Endothelial cell of umbilical vein (primary cell): ENCODE data around the gene NDUFAB1.

Experiments
- FOS ChIP-seq: IDR thresholded peaks from 2 replicates; pipeline ENCODE4 v1.6.1; 2011; ENCODE audit warnings: mild to moderate bottlenecking, low read length, moderate library complexity, borderline replicate concordance; ENCODE audit not compliant: insufficient read depth
- POLR2A ChIP-seq: IDR thresholded peaks from 2 replicates; pipeline ENCODE4 v1.6.1; 2012; ENCODE audit warnings: low read depth, mild to moderate bottlenecking, control low read depth, low read length
- POLR2AphosphoS5 ChIP-seq: IDR thresholded peaks from 2 replicates; pipeline ENCODE4 v1.6.1; 2012; ENCODE audit warnings: low read depth, mild to moderate bottlenecking, control low read depth, low read length, moderate library complexity; ENCODE audit not compliant: insufficient read depth
- TF ChIP-seq, protein P1 (sequence below), 2 donors: IDR thresholded peaks; 1 replicate in 1 of 2; 2 replicates in 1 of 2; pipeline ENCODE4 v1.5.1; 2011; ENCODE audit warnings: low read length in 2 of 2, mild to moderate bottlenecking in 2 of 2, moderate library complexity in 2 of 2, control low read depth in 1 of 2, inconsistent platforms in 1 of 2, low read depth in 1 of 2; ENCODE audit not compliant: insufficient read depth in 1 of 2; ENCODE audit errors: extremely low read depth in 1 of 2
- TF ChIP-seq, protein P2 (sequence below): IDR thresholded peaks from 2 replicates; pipeline ENCODE4 v1.6.1; 2011; ENCODE audit not compliant: insufficient read depth, insufficient read length

DNA sequence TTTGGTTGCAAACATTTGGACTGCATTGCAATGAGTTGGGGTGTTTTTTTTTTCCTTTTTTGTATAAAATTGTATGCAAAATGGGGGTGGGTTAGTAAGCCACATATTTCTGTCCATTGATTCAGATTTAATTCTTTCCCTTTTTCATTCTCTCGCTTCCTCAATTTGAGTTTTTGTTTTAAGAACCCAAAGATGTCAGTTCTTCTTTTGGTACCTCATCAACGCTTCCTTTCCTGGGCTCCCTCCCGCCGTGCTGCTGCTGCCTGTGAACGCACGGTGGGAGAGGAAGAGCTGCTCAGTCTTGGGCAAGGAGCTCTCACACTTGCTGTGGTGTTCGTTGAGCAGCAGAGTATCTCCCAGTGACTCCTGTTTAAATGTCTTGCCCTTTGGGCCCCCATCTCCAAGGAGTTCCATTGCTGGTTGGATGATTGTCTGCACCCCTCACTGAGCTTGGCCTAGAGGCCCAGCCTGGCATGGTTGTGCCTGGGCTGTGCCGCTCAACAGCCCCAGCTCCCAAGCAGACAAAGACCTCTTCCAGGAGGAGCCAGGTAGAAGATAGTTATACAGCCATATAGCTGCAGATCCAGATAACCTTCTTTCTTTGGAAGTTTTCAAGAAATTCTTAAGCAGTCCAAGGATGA, 25.0 kb downstream of the NDUFAB1 start:
- TF ChIP-seq, protein P1, sequence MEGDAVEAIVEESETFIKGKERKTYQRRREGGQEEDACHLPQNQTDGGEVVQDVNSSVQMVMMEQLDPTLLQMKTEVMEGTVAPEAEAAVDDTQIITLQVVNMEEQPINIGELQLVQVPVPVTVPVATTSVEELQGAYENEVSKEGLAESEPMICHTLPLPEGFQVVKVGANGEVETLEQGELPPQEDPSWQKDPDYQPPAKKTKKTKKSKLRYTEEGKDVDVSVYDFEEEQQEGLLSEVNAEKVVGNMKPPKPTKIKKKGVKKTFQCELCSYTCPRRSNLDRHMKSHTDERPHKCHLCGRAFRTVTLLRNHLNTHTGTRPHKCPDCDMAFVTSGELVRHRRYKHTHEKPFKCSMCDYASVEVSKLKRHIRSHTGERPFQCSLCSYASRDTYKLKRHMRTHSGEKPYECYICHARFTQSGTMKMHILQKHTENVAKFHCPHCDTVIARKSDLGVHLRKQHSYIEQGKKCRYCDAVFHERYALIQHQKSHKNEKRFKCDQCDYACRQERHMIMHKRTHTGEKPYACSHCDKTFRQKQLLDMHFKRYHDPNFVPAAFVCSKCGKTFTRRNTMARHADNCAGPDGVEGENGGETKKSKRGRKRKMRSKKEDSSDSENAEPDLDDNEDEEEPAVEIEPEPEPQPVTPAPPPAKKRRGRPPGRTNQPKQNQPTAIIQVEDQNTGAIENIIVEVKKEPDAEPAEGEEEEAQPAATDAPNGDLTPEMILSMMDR (IDR thresholded peaks at IDR 0.05; ENCODE audit: extremely low read depth in 1 of 2, insufficient read depth in 1 of 2, low read depth in 1 of 2, low read length in 2 of 2), result no peak
- TF ChIP-seq POLR2AphosphoS5 (no peak), FOS (no peak), POLR2A (no peak)
- TF ChIP-seq, protein P2, sequence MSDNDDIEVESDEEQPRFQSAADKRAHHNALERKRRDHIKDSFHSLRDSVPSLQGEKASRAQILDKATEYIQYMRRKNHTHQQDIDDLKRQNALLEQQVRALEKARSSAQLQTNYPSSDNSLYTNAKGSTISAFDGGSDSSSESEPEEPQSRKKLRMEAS, result no peak
